ENCODE results near the gene TOR3A. TPM values are rescaled to one million over a fixed set of nuclear protein-coding genes. Genes with fewer than 3 reads are reported as not detected.
A peak's percentile ranks its signal among the peaks of the same experiment; 100 is the strongest.

The TOR3A gene
- total and polyA plus RNA-seq, 2 of the 13 experiments (the other 11 are each of a cell fraction or from before 2014, with no cell fraction given), result 14.7 to 28.4 TPM

GRCh38 chr1:179081687-179082332, at the start of gene TOR3A (continued):
- TF ChIP-seq, protein P1, sequence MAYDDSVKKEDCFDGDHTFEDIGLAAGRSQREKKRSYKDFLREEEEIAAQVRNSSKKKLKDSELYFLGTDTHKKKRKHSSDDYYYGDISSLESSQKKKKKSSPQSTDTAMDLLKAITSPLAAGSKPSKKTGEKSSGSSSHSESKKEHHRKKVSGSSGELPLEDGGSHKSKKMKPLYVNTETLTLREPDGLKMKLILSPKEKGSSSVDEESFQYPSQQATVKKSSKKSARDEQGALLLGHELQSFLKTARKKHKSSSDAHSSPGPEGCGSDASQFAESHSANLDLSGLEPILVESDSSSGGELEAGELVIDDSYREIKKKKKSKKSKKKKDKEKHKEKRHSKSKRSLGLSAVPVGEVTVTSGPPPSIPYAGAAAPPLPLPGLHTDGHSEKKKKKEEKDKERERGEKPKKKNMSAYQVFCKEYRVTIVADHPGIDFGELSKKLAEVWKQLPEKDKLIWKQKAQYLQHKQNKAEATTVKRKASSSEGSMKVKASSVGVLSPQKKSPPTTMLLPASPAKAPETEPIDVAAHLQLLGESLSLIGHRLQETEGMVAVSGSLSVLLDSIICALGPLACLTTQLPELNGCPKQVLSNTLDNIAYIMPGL (CRISPR knock-in tag; IDR thresholded peaks at IDR 0.05; ENCODE audit: borderline replicate concordance in 1 of 2, low read depth in 1 of 2), result peak in 1 of 2 experiments; percentile 60; a peak in 1 of 4 replicates
- TF ChIP-seq, protein P2, sequence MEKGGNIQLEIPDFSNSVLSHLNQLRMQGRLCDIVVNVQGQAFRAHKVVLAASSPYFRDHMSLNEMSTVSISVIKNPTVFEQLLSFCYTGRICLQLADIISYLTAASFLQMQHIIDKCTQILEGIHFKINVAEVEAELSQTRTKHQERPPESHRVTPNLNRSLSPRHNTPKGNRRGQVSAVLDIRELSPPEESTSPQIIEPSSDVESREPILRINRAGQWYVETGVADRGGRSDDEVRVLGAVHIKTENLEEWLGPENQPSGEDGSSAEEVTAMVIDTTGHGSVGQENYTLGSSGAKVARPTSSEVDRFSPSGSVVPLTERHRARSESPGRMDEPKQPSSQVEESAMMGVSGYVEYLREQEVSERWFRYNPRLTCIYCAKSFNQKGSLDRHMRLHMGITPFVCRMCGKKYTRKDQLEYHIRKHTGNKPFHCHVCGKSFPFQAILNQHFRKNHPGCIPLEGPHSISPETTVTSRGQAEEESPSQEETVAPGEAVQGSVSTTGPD (CRISPR knock-in tag; IDR thresholded peaks at IDR 0.05), result no peak
- TF ChIP-seq ATF7-NPFF (CRISPR knock-in tag; IDR thresholded peaks at IDR 0.05; ENCODE audit: low read depth), result no peak; the same call in none of the 2 replicates
- TF ChIP-seq, protein P3, sequence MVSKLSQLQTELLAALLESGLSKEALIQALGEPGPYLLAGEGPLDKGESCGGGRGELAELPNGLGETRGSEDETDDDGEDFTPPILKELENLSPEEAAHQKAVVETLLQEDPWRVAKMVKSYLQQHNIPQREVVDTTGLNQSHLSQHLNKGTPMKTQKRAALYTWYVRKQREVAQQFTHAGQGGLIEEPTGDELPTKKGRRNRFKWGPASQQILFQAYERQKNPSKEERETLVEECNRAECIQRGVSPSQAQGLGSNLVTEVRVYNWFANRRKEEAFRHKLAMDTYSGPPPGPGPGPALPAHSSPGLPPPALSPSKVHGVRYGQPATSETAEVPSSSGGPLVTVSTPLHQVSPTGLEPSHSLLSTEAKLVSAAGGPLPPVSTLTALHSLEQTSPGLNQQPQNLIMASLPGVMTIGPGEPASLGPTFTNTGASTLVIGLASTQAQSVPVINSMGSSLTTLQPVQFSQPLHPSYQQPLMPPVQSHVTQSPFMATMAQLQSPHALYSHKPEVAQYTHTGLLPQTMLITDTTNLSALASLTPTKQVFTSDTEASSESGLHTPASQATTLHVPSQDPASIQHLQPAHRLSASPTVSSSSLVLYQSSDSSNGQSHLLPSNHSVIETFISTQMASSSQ (IDR thresholded peaks at IDR 0.05; ENCODE audit: low read depth), result no peak
- TF ChIP-seq, protein P3 (CRISPR knock-in tag; IDR thresholded peaks at IDR 0.05; ENCODE audit: borderline replicate concordance), result no peak; the same call in 1 of the 2 replicates
- TF ChIP-seq ZNF724P (CRISPR knock-in tag; IDR thresholded peaks at IDR 0.05; ENCODE audit: borderline replicate concordance), result peak; percentile 34; the same call in 1 of the 2 replicates
- TF ChIP-seq CBX1 (IDR thresholded peaks at IDR 0.05; ENCODE audit: low read depth), result no peak
- no peak for TF ChIP-seq ZNF326 (CRISPR knock-in tag; IDR thresholded peaks at IDR 0.05; ENCODE audit: borderline replicate concordance)
- TF ChIP-seq, protein P4, sequence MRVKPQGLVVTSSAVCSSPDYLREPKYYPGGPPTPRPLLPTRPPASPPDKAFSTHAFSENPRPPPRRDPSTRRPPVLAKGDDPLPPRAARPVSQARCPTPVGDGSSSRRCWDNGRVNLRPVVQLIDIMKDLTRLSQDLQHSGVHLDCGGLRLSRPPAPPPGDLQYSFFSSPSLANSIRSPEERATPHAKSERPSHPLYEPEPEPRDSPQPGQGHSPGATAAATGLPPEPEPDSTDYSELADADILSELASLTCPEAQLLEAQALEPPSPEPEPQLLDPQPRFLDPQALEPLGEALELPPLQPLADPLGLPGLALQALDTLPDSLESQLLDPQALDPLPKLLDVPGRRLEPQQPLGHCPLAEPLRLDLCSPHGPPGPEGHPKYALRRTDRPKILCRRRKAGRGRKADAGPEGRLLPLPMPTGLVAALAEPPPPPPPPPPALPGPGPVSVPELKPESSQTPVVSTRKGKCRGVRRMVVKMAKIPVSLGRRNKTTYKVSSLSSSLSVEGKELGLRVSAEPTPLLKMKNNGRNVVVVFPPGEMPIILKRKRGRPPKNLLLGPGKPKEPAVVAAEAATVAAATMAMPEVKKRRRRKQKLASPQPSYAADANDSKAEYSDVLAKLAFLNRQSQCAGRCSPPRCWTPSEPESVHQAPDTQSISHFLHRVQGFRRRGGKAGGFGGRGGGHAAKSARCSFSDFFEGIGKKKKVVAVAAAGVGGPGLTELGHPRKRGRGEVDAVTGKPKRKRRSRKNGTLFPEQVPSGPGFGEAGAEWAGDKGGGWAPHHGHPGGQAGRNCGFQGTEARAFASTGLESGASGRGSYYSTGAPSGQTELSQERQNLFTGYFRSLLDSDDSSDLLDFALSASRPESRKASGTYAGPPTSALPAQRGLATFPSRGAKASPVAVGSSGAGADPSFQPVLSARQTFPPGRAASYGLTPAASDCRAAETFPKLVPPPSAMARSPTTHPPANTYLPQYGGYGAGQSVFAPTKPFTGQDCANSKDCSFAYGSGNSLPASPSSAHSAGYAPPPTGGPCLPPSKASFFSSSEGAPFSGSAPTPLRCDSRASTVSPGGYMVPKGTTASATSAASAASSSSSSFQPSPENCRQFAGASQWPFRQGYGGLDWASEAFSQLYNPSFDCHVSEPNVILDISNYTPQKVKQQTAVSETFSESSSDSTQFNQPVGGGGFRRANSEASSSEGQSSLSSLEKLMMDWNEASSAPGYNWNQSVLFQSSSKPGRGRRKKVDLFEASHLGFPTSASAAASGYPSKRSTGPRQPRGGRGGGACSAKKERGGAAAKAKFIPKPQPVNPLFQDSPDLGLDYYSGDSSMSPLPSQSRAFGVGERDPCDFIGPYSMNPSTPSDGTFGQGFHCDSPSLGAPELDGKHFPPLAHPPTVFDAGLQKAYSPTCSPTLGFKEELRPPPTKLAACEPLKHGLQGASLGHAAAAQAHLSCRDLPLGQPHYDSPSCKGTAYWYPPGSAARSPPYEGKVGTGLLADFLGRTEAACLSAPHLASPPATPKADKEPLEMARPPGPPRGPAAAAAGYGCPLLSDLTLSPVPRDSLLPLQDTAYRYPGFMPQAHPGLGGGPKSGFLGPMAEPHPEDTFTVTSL (CRISPR knock-in tag; IDR thresholded peaks at IDR 0.05; ENCODE audit: borderline replicate concordance), result no peak
- TF ChIP-seq ZFP37 (CRISPR knock-in tag; IDR thresholded peaks at IDR 0.05; ENCODE audit: borderline replicate concordance), result peak; percentile 84
- no peak for TF ChIP-seq TBX3 (IDR thresholded peaks at IDR 0.05; ENCODE audit: borderline replicate concordance)
- TF ChIP-seq ZNF710 (CRISPR knock-in tag; IDR thresholded peaks at IDR 0.05; ENCODE audit: borderline replicate concordance), result no peak; the same call in 1 of the 2 replicates

Measured in HepG2 (cell line).